ENCODE results near the gene WRAP73. TPM values are rescaled to one million over a fixed set of nuclear protein-coding genes. Genes with fewer than 3 reads are reported as not detected.

The WRAP73 gene
- total RNA-seq, 3 donors from 2014 or later (not counting 1 experiment from before 2014, with no cell fraction given) = 27.8 to 35.4 (median 30.1) TPM

- intact Hi-C loops (cut with micrococcal nuclease) = no loop called here
- H3K4me3 Mint-ChIP-seq = peak overlapping the region; percentile 72
- no peak for DNase-seq
- H3K36me3 Mint-ChIP-seq = no peaks in the 10 kb centered on the region
- H3K4me3 ChIP-seq (ENCODE audit: low read length) = no peak overlapping the region
- H3K27me3 ChIP-seq (ENCODE audit: control insufficient read depth, insufficient read depth, low read length) = peaks cover 5% of the 10 kb centered on the region
- 7% methylated on average over 27 of the region's 27 CpGs for WGBS (ENCODE audit: insufficient coverage)
- TF ChIP-seq CTCF (IDR thresholded peaks at IDR 0.05) = no peak
- no peaks in the 10 kb centered on the region for H3K36me3 ChIP-seq (ENCODE audit: control insufficient read depth, insufficient read depth, low read length)
- peaks cover 12% of the 10 kb centered on the region for H3K4me1 ChIP-seq (ENCODE audit: control insufficient read depth, insufficient read depth, low read length)
- peaks cover 0 to 24% of the 10 kb centered on the region in 2 donors for H3K27me3 Mint-ChIP-seq (ENCODE audit: low read depth in 2 of 2)
- H3K9me3 ChIP-seq (ENCODE audit: control insufficient read depth, insufficient read depth, low read length) = no peaks in the 10 kb centered on the region
- peaks cover 4 to 18% of the 10 kb centered on the region in 2 donors for H3K4me1 Mint-ChIP-seq
- H3K27ac Mint-ChIP-seq = no peak overlapping the region
- no peak overlapping the region for H3K27ac ChIP-seq (ENCODE audit: low read length)
- H3K9me3 Mint-ChIP-seq = no peaks in the 10 kb centered on the region
- peak in 1 of 3 donors; percentile 13 for ATAC-seq
Observed at GRCh38 chr1:3610527-3611169, 39.3 kb downstream of the WRAP73 start.

- 59% methylated on average over 24 of the region's 24 CpGs for WGBS (ENCODE audit: insufficient coverage)
Observed at GRCh38 chr1:3609769-3610526, 40.0 kb downstream of the WRAP73 start.

GRCh38 chr1:3609016-3609768 lies 40.7 kb downstream of the WRAP73 start:
- Mint-ChIP-seq H3K36me3 (no peaks in the 10 kb centered on the region), H3K27ac (no peak overlapping the region), H3K27me3 (ENCODE audit: low read depth in 2 of 2) (peaks cover 0 to 19% of the 10 kb centered on the region in 2 donors), H3K4me3 (no peak overlapping the region), H3K4me1 (peaks cover 4 to 18% of the 10 kb centered on the region in 2 donors), H3K9me3 (no peaks in the 10 kb centered on the region)
- Histone ChIP-seq H3K9me3 (ENCODE audit: control insufficient read depth, insufficient read depth, low read length) (no peaks in the 10 kb centered on the region), H3K27ac (ENCODE audit: low read length) (no peak overlapping the region), H3K36me3 (ENCODE audit: control insufficient read depth, insufficient read depth, low read length) (no peaks in the 10 kb centered on the region), H3K4me3 (ENCODE audit: low read length) (no peak overlapping the region), H3K27me3 (ENCODE audit: control insufficient read depth, insufficient read depth, low read length) (peaks cover 5% of the 10 kb centered on the region), H3K4me1 (ENCODE audit: control insufficient read depth, insufficient read depth, low read length) (peaks cover 12% of the 10 kb centered on the region)
- WGBS (ENCODE audit: insufficient coverage) = 59% methylated on average over 22 of the region's 22 CpGs
- no peak for DNase-seq
- no peak for ATAC-seq
- TF ChIP-seq CTCF (IDR thresholded peaks at IDR 0.05) = no peak
- intact Hi-C loops (cut with micrococcal nuclease) = no loop called here

More at GRCh38 chr1:3609769-3610526, 40.0 kb downstream of the WRAP73 start:
- Mint-ChIP-seq H3K9me3 (no peaks in the 10 kb centered on the region), H3K27me3 (ENCODE audit: low read depth in 2 of 2) (peaks cover 0 to 23% of the 10 kb centered on the region in 2 donors), H3K36me3 (no peaks in the 10 kb centered on the region), H3K4me1 (peaks cover 4 to 18% of the 10 kb centered on the region in 2 donors), H3K27ac (no peak overlapping the region), H3K4me3 (no peak overlapping the region)
- Histone ChIP-seq H3K4me1 (ENCODE audit: control insufficient read depth, insufficient read depth, low read length) (peaks cover 12% of the 10 kb centered on the region), H3K36me3 (ENCODE audit: control insufficient read depth, insufficient read depth, low read length) (no peaks in the 10 kb centered on the region), H3K27me3 (ENCODE audit: control insufficient read depth, insufficient read depth, low read length) (peaks cover 5% of the 10 kb centered on the region), H3K9me3 (ENCODE audit: control insufficient read depth, insufficient read depth, low read length) (no peaks in the 10 kb centered on the region), H3K4me3 (ENCODE audit: low read length) (no peak overlapping the region), H3K27ac (ENCODE audit: low read length) (no peak overlapping the region)
- no peak for TF ChIP-seq CTCF (IDR thresholded peaks at IDR 0.05)
- no peak for DNase-seq
- intact Hi-C loops (cut with micrococcal nuclease) = no loop called here
- no peak for ATAC-seq
